ENCODE data around the gene ARPC4.
A peak's percentile ranks its signal among the peaks of the same experiment; 100 is the strongest.

Gene ARPC4

DNA sequence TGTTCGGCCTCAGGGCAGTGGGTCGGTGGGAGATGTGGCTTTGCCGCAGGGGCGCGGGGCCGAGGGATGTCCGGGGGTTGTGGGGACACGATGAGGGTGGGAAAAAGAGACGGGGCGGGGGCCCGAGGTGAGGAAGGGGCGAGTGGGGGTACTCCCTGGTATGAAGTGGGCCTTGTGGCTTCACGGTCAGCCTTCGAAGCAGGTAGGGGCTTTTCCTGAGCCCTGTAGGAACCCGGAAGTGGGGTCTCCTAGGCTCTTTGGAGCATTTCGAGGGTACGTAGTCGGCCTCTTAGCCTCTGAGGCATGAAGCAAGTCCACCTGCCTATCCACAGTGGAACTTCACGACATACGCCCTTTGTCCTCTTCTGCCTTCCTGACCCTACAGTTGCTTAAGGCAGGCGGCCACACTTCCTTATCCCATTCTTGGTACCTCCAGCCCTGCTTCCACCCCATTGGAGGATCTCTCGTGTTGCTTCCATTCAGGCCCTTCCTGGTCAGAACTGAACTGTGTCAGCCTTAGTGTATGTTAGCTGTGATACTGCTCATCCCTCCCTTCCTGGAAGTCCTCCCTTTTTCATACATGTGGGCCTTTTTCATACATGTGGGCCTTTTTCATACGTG is 389 bp downstream of the ARPC4 start:
- H3K4me3 ChIP-seq (ENCODE audit: low read length): peak overlapping the region; percentile 99
- peak; percentile 59 for DNase-seq (ENCODE audit: low read depth)
- TF ChIP-seq, protein P1, sequence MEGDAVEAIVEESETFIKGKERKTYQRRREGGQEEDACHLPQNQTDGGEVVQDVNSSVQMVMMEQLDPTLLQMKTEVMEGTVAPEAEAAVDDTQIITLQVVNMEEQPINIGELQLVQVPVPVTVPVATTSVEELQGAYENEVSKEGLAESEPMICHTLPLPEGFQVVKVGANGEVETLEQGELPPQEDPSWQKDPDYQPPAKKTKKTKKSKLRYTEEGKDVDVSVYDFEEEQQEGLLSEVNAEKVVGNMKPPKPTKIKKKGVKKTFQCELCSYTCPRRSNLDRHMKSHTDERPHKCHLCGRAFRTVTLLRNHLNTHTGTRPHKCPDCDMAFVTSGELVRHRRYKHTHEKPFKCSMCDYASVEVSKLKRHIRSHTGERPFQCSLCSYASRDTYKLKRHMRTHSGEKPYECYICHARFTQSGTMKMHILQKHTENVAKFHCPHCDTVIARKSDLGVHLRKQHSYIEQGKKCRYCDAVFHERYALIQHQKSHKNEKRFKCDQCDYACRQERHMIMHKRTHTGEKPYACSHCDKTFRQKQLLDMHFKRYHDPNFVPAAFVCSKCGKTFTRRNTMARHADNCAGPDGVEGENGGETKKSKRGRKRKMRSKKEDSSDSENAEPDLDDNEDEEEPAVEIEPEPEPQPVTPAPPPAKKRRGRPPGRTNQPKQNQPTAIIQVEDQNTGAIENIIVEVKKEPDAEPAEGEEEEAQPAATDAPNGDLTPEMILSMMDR (conservative IDR thresholded peaks at IDR 0.05; ENCODE audit: low read length): no peak

DNA sequence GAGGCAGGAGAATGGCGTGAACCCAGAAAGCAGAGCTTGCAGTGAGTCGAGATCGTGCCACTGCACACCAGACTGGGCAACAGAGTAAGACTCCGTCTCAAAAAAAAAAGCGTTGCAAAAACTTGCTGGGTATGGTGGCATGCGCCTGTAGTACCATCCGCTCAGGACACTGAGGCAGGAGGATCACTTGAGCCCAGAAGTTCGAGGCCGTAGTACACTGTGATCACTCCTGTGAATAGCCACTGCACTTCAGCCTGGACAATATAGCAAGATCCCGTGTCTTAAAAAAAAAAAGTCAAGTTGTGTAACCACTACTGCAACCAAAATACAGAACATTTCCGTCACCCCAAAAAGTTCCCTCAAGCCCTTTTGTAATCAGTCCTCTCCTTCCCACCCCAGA is 1.5 kb downstream of the ARPC4 start:
- TF ChIP-seq, protein P1 (conservative IDR thresholded peaks at IDR 0.05; ENCODE audit: low read length): no peak
- no peak for DNase-seq (ENCODE audit: low read depth)
- no peak overlapping the region for H3K4me3 ChIP-seq (ENCODE audit: low read length)

DNA sequence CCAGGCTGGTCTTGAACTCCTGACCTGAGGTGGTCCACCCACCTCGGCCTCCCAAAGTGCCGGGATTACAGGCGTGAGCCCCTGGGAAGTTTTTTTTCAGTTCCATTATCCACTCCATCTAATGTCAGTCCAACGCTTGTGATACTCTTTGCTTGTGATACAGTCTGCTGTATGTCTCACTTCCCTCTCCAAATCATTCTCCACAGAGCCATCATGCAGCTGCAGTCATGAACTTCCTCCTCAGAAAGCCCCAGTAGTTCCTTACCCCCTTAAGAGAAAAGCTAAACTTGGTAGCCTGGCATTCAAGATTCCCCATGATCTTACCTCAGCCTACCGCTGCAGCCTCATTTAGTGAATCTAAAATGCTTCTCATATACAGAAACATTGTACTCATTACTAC is 2.3 kb downstream of the ARPC4 start:
- TF ChIP-seq, protein P1 (conservative IDR thresholded peaks at IDR 0.05; ENCODE audit: low read length): no peak
- DNase-seq (ENCODE audit: low read depth): no peak
- no peak overlapping the region for H3K4me3 ChIP-seq (ENCODE audit: low read length)

DNA sequence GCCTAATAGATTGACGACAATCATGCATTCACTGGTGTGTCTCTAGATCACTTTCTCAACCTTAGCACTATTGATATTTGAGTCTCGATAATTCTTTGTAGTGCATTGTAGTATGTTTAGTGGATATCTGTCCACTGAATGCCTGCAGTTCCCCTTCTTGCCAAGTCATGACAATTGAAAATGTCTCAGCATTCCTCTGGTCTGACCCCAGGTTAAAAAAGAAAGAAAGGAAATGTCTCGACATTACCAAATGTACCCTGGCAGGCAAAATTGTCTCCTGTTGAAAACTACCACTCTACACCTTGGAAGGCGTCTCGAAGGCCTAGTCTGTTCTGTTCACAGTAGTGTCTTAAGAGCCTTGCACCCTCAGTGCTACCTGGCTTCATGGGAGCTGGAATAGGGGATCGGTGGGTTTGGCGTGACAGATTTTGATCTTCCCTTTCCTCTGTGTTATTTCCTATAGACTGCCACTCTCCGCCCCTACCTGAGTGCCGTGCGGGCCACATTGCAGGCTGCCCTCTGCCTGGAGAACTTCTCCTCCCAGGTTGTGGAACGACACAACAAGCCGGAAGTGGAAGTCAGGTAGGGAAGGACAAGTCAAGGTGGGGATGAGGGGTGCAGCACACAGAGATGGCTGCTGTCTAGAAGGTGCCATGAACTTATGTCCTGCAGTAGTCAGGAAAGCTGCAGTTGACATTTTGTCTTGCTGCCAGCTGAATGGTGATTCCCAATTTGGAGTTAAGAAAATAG is 4.5 kb downstream of the ARPC4 start:
- no peak for DNase-seq (ENCODE audit: low read depth)
- TF ChIP-seq, protein P1 (conservative IDR thresholded peaks at IDR 0.05; ENCODE audit: low read length): no peak
- H3K4me3 ChIP-seq (ENCODE audit: low read length): no peak overlapping the region

DNA sequence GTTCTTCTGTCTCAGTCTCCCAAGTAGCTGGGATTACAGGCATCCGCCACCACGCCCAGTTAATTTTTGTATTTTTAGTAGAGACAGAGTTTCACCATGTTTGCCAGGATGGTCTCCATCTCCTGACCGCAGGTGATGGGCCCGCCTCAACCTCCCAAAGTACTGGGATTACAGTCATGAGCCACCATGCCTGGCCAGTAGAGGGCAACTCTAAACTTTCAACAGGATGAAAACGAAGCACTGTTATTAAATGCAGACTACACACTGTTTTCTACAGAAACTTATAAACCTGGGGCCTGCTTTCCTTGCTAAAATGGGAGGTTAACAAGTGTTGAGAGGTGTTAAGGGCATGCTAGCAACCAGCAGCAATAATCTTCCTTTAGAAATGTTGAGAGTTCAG is 7.6 kb downstream of the ARPC4 start:
- DNase-seq (ENCODE audit: low read depth): no peak
- H3K4me3 ChIP-seq (ENCODE audit: low read length): no peak overlapping the region
- TF ChIP-seq, protein P1 (conservative IDR thresholded peaks at IDR 0.05; ENCODE audit: low read length): peak; percentile 19

DNA sequence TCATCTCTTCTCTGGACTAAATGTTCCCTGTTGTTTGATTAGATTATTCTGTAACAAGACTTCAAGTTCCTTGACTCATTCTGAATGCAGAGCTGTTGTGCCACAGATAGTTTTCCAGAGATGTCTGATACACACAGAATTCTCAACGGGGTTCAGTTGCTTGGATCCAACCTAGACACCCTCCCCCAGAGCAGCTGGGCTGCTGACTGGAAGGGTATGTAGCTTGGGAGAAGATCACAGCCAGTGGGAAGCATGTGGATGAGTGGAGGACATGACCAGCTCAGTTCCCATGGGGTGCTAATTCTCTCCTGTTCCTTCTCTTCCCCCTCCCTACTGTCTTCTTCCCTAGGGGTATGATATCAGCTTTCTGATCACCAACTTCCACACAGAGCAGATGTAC is 10.6 kb downstream of the ARPC4 start:
- TF ChIP-seq, protein P1 (conservative IDR thresholded peaks at IDR 0.05; ENCODE audit: low read length): no peak
- DNase-seq (ENCODE audit: low read depth): no peak
- H3K4me3 ChIP-seq (ENCODE audit: low read length): no peak overlapping the region

DNA sequence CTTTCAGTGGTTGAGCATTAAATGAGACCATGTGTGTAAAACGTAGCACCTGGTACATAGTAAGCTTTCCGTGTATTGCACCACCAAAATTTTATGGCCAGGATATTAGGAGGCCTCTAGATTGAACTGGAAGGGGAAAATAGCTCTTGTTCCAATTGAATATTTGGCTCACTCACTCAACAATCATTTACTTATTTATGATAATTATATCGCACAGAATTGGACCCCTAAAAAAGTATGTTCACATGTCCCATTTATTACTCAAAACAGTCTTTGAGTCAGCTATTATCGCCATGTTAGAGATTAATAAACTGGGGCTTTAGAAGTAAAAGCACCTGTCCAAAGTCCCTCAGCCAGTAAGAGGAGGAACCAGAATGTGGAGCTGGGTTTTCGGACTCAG is 12.1 kb downstream of the ARPC4 start:
- no peak for DNase-seq (ENCODE audit: low read depth)
- TF ChIP-seq, protein P1 (conservative IDR thresholded peaks at IDR 0.05; ENCODE audit: low read length): no peak
- no peak overlapping the region for H3K4me3 ChIP-seq (ENCODE audit: low read length)
